IMR-90 (cell line): ENCODE results near the gene SMYD1. TPM values are rescaled to one million over a fixed set of nuclear protein-coding genes. Genes with fewer than 3 reads are reported as not detected.

ENCODE experiments used
- ATAC-seq: fragments of 200-7000 bp; cut with Tn5 transposase; 2 replicates; pipeline ENCODE4 v1.9.1; 2020; ENCODE audit warnings: low read depth, mild to moderate bottlenecking, moderate library complexity
- BruUV-seq: library from RNA; stranded (reverse); fragments of 400-500 nt; replicated peaks from 2 replicates; lab custom pipeline; 2021; lab: Mats Ljungman, UMichigan
- CTCF ChIA-PET: fragments of 300-600 bp; formaldehyde crosslinking; extraction: SDS; loops from one replicate; lab custom pipeline; 2021; ENCODE audit warnings: antibody characterized with exemption; lab: Yijun Ruan, JAX
- POLR2A ChIA-PET: fragments of 300-600 bp; sonication (Branson Sonifier 250); formaldehyde crosslinking; loops from one replicate; lab custom pipeline; 2022; ENCODE audit warnings: antibody characterized with exemption; ENCODE audit not compliant: unreplicated experiment; lab: Charles Lee
- DNase-seq: peaks from one replicate; pipeline ENCODE4 v3.0.0; 2013
- H2AFZ ChIP-seq: replicated peaks from 2 replicates; pipeline ENCODE3; 2013; ENCODE audit warnings: low read length, mild to moderate bottlenecking; ENCODE audit not compliant: poor library complexity
- H2AK5ac ChIP-seq: 2 replicates; pipeline ENCODE4 v1.6.1; 2013; ENCODE audit warnings: low read depth, low read length, inconsistent platforms
- H2AK9ac ChIP-seq: replicated peaks from 2 replicates; pipeline ENCODE3; 2013; ENCODE audit warnings: mild to moderate bottlenecking, low read depth, low read length, moderate library complexity; ENCODE audit not compliant: poor library complexity
- H2BK120ac ChIP-seq: 2 replicates; pipeline ENCODE4 v1.6.1; 2013; ENCODE audit warnings: low read depth, low read length, inconsistent platforms
- H2BK15ac ChIP-seq: 3 replicates; pipeline ENCODE4 v1.6.1; 2013; ENCODE audit warnings: low read depth, low read length, inconsistent platforms
- H2BK20ac ChIP-seq: 2 replicates; pipeline ENCODE4 v1.6.1; 2013; ENCODE audit warnings: low read depth, mild to moderate bottlenecking, inconsistent platforms, low read length, moderate library complexity
- H2BK5ac ChIP-seq: 2 replicates; pipeline ENCODE4 v1.6.1; 2013; ENCODE audit warnings: mild to moderate bottlenecking, low read depth, low read length, inconsistent platforms; ENCODE audit not compliant: poor library complexity, severe bottlenecking
- H3K14ac ChIP-seq: replicated peaks from 2 replicates; pipeline ENCODE4 v1.6.1; 2013; ENCODE audit warnings: low read depth, low read length, inconsistent platforms
- H3K18ac ChIP-seq: 2 replicates; pipeline ENCODE4 v1.6.1; 2013; ENCODE audit warnings: low read depth, low read length, control low read depth
- H3K23ac ChIP-seq: 2 replicates; pipeline ENCODE4 v1.6.1; 2013; ENCODE audit warnings: low read depth, low read length, inconsistent platforms
- H3K27ac ChIP-seq: 2 replicates; pipeline ENCODE4 v1.5.1; 2013; ENCODE audit warnings: mild to moderate bottlenecking, control low read depth, low read length; ENCODE audit not compliant: insufficient read depth
- H3K27me3 ChIP-seq: 2 replicates; pipeline ENCODE4 v1.6.1; 2013; ENCODE audit warnings: low read length; ENCODE audit not compliant: control insufficient read depth, insufficient read depth
- H3K36me3 ChIP-seq: 2 replicates; pipeline ENCODE4 v1.6.1; 2013; ENCODE audit warnings: low read length, mixed read lengths; ENCODE audit not compliant: control insufficient read depth, insufficient read depth
- H3K4ac ChIP-seq: 2 replicates; pipeline ENCODE4 v1.6.1; 2013; ENCODE audit warnings: low read depth, low read length, inconsistent platforms
- H3K4me1 ChIP-seq: 2 replicates; pipeline ENCODE4 v1.6.1; 2013; ENCODE audit warnings: low read length, mixed read lengths; ENCODE audit not compliant: control insufficient read depth, insufficient read depth
- H3K4me2 ChIP-seq: 2 replicates; pipeline ENCODE4 v1.6.1; 2013; ENCODE audit warnings: low read depth, mild to moderate bottlenecking, control low read depth, low read length, moderate library complexity
- H3K4me3 ChIP-seq: 2 replicates; pipeline ENCODE4 v1.5.1; 2013; ENCODE audit warnings: low read depth, mild to moderate bottlenecking, control low read depth, low read length, moderate library complexity; ENCODE audit not compliant: insufficient read depth
- H3K56ac ChIP-seq: 2 replicates; pipeline ENCODE4 v1.6.1; 2013; ENCODE audit warnings: low read length, inconsistent platforms; ENCODE audit not compliant: insufficient read depth; ENCODE audit errors: extremely low read depth
- H3K79me1 ChIP-seq, 2 experiments: 2 replicates each; pipeline ENCODE4 v1.6.1; 2013; ENCODE audit warnings: low read length in 2 of 2, inconsistent platforms in 1 of 2, low read depth in 1 of 2
- H3K9ac ChIP-seq: 2 replicates; pipeline ENCODE4 v1.6.1; 2013; ENCODE audit warnings: low read depth, low read length, control low read depth
- H3K9me1 ChIP-seq: 2 replicates; pipeline ENCODE4 v1.6.1; 2013; ENCODE audit warnings: low read length, inconsistent platforms; ENCODE audit not compliant: insufficient read depth
- H3K9me3 ChIP-seq: 2 replicates; pipeline ENCODE4 v1.6.1; 2013; ENCODE audit warnings: low read length; ENCODE audit not compliant: control insufficient read depth, insufficient read depth
- H4K20me1 ChIP-seq: 2 replicates; pipeline ENCODE4 v1.6.1; 2013; ENCODE audit warnings: low read length, inconsistent platforms; ENCODE audit not compliant: insufficient read depth
- H4K5ac ChIP-seq: 2 replicates; pipeline ENCODE4 v1.6.1; 2013; ENCODE audit warnings: mild to moderate bottlenecking, low read depth, low read length, control low read depth
- H4K8ac ChIP-seq, 2 experiments: 2 replicates each; pipeline ENCODE4 v1.6.1; 2013; ENCODE audit warnings: low read depth in 2 of 2, low read length in 2 of 2, control low read depth in 1 of 2, inconsistent platforms in 1 of 2
- H4K91ac ChIP-seq: 2 replicates; pipeline ENCODE4 v1.6.1; 2013; ENCODE audit warnings: low read depth, low read length, inconsistent platforms; ENCODE audit not compliant: insufficient read depth
- CTCF ChIP-seq: conservative IDR thresholded peaks from 2 replicates; pipeline ENCODE4 v1.5.1; 2012; ENCODE audit warnings: mild to moderate bottlenecking, low read depth, low read length, improper control_type of control experiment
- USF2 ChIP-seq: fragments of 150-350 bp; IDR thresholded peaks from 2 replicates; pipeline ENCODE4 v1.6.1; 2017; ENCODE audit warnings: mild to moderate bottlenecking, antibody characterized with exemption, low read length, low read depth
- WGBS, 2 experiments: methylation state at CpG; one replicate each; pipeline versions ENCODE4 v1.1.5 to v1.1.7; 2013; ENCODE audit warnings: missing lambda C conversion rate in 2 of 2; ENCODE audit not compliant: insufficient read length in 1 of 2; ENCODE audit errors: extremely low coverage in 2 of 2; 5-methylcytosine and 5-hydroxymethylcytosine counted together
- dilution Hi-C: fragments of 300-500 bp; cut with HindIII; formaldehyde crosslinking; loops from one replicate; pipeline ENCODE4 v1.14.3; 2018; ENCODE audit warnings: low sequenced_read_pairs; ENCODE audit not compliant: unreplicated experiment
- in situ Hi-C: fragments of 300-500 bp; cut with MboI; formaldehyde crosslinking; loops from 3 replicates; pipeline ENCODE4 v1.14.3; 2019; ENCODE audit warnings: low sequenced_read_pairs, inconsistent platforms, mixed read lengths
- intact Hi-C: fragments of 100-400 bp; cut with micrococcal nuclease; formaldehyde crosslinking; loops from 2 replicates; pipeline ENCODE4 v1.10.0; 2022
- polyA plus RNA-seq, 3 experiments: library from polyadenylated mRNA; depleted of rRNA; stranded (reverse); fragments of >200 nt; gene quantifications; 2 replicates each; pipeline ENCODE4 v1.2.3, GENCODE V29; 2012; ENCODE audit warnings: low replicate concordance in 1 of 3
- total RNA-seq: library from RNA; depleted of rRNA; stranded (reverse); fragments of >200 nt; gene quantifications from 2 replicates; pipeline ENCODE4 v1.2.3, GENCODE V29; 2012

The SMYD1 gene
- total and polyA plus RNA-seq, 2 of the 4 experiments (the other 2 are of a cell fraction), result not detected

GRCh38 chr2:88113069-88113468 lies 45.4 kb downstream of the SMYD1 start:
- H3K27me3 ChIP-seq, result peaks cover 2% of the 10 kb centered on the region
- BruUV-seq, result no TSS peak
- POLR2A ChIA-PET, result no interaction called here
- DNase-seq (no peak), ATAC-seq (no peak)
- no peaks in the 10 kb centered on the region for H3K9me3 ChIP-seq
- no peak overlapping the region for H2AK9ac ChIP-seq
- no peak overlapping the region for H2BK5ac ChIP-seq
- H3K36me3 ChIP-seq, result no peaks in the 10 kb centered on the region
- intact Hi-C loops, result no loop called here
- H3K14ac ChIP-seq, result no peak overlapping the region
- no peak overlapping the region for H3K4me2 ChIP-seq
- no peak overlapping the region for H3K4ac ChIP-seq
- no peak overlapping the region for H3K56ac ChIP-seq
- no peaks in the 10 kb centered on the region for H4K20me1 ChIP-seq
- no peak overlapping the region for H4K91ac ChIP-seq
- H2BK15ac ChIP-seq, result no peak overlapping the region
- no peak overlapping the region for H2AFZ ChIP-seq
- no peaks in the 10 kb centered on the region for H3K9me1 ChIP-seq
- CTCF ChIA-PET, result no interaction called here
- no peak overlapping the region for H2BK120ac ChIP-seq
- no peak overlapping the region for H3K23ac ChIP-seq
- dilution Hi-C loops, result no loop called here
- H2AK5ac ChIP-seq, result no peak overlapping the region
- no peak overlapping the region for H3K27ac ChIP-seq
- H3K18ac ChIP-seq, result no peak overlapping the region
- H3K4me1 ChIP-seq, result no peaks in the 10 kb centered on the region
- no peak overlapping the region for H2BK20ac ChIP-seq
- TF ChIP-seq CTCF, result no peak
- no peak for TF ChIP-seq USF2
- no peak overlapping the region for H3K4me3 ChIP-seq
- in situ Hi-C loops, result no loop called here
- no peak overlapping the region for H4K5ac ChIP-seq
- no CpG with 5 or more reads among the region's 2 CpGs for WGBS, 2 experiments
- H4K8ac ChIP-seq, result no peak overlapping the region
- H3K9ac ChIP-seq, result no peak overlapping the region
- H3K79me1 ChIP-seq, result no peaks in the 10 kb centered on the region
